T47D (cell line): ENCODE data around the gene MAST4.

Experiments used
- DNase-seq, 2 experiments: peaks; one replicate each; pipeline versions ENCODE4 v3.0.0 to v3.0.0-alpha.2; 2011 to 2012; ENCODE audit warnings: low read depth in 1 of 2, low spot score in 1 of 2
- JUND ChIP-seq: IDR thresholded peaks from 2 replicates; pipeline ENCODE4 v1.6.1; 2012; ENCODE audit warnings: low read depth
- in situ Hi-C: cut with HindIII; loops from 2 replicates; pipeline ENCODE4 v1.10.0; 2016; ENCODE audit warnings: low sequenced_read_pairs, low pct_unique_long_range_greater_than_20kb

The MAST4 gene

GRCh38 chr5:67066815-67067214 lies 470.6 kb downstream of the MAST4 start:
- TF ChIP-seq JUND, result no peak
- in situ Hi-C loops, result no loop called here
- no peak for DNase-seq

DNA sequence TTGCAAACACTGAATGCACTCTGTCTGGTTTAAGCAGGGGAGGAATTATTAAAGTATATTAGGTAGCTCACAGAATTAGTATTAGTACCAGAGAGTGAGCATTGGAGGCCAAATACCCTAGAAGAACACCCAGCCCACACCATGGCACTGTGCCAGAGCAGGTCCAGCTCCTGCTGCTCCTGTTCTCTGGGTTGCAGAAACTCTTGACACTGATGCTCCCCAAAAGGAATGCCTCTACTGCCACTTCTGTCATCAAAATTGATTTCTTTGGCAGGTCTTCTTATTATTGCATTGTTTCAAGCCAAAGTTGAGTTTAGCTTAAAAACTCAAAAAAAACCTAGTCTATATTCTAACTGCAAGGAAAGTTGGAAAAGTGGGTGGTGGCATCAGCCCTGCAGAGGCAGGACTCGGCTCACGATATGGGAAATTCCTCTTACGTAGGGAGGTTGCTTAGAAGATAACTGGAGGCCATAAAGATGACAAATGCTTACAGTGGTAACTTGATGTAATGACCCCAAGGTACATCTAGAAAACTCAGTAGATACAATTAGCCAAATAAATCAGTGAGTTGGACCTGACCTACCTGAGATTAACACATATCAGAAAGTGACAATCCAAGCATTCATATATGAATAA lies 477.0 kb downstream of the MAST4 start:
- in situ Hi-C loops, result no loop called here
- no peak for TF ChIP-seq JUND
- DNase-seq, result no peak

- no peak for TF ChIP-seq JUND
- in situ Hi-C loops, result no loop called here
- DNase-seq, result no peak
Observed at GRCh38 chr5:67077296-67077695, 481.1 kb downstream of the MAST4 start.

DNA sequence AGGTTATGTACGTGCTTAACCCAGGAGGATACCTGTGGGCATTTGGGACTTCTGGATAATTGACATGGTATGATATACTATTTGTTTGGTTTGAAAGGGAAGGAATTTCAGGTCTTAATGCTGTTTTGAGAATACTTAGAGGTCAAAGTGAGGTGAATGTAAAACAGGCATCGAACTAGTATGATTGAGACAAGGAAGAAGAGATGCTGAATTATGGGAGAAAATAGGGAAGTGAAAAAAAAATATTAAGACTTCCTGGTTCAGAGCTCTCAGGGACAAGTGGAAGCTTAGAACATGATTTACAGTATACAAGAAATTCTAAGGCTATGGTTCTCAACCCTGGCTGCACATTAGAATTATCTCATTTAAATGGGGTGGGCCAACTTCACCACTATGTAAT lies 485.1 kb downstream of the MAST4 start:
- in situ Hi-C loops, result no loop called here
- TF ChIP-seq JUND, result no peak
- no peak for DNase-seq

- in situ Hi-C loops, result no loop called here
- no peak for DNase-seq
- no peak for TF ChIP-seq JUND
Observed at GRCh38 chr5:67082941-67083340, 486.7 kb downstream of the MAST4 start.

- in situ Hi-C loops, result no loop called here
- no peak for DNase-seq
- no peak for TF ChIP-seq JUND
Observed at GRCh38 chr5:67085616-67086015, 489.4 kb downstream of the MAST4 start.

DNA sequence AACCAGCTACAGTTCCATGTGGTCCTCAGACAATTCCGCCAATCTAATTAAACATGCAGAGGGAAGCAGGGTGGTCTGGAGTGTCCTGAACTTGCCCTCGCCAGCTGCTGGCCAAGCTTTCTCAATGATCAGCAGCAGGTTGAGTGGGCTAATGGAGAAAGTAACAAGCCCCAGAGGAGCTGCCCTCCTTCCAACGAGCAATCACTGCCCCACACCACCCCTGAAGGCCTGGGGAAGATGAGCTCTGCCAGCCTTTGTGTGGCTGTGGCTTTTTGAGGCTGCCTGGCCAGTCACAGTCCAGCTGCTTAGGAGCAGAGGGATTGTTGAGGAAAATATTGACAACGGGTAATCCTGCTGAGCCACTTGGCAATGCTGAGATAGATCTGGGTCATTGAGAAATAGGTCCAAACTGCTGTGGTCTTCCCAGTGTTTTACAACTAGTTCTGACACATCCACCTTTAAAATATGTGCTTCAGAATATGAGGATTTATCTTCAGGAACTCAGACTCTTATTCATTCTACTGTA lies 493.1 kb downstream of the MAST4 start:
- in situ Hi-C loops, result no loop called here
- no peak for DNase-seq
- TF ChIP-seq JUND, result no peak

DNA sequence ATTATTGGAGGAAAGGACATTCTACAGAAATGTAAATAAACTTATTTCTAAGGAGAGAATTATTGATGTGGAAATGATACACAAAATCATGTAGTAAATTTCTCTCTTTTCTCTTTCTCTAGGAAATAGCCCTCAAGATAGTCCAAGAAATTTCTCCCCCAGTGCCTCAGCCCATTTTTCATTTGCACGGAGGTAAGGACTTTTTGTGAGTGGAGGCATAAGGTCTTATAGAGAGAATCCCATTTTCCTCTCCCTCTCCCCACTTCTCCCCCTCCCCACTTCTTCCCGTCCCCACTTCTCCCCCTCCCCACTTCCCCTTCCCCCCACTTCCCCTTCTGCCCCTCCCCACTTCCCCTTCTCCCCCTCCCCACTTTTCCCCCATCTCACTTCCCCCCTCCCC lies 493.8 kb downstream of the MAST4 start:
- in situ Hi-C loops, result no loop called here

DNA sequence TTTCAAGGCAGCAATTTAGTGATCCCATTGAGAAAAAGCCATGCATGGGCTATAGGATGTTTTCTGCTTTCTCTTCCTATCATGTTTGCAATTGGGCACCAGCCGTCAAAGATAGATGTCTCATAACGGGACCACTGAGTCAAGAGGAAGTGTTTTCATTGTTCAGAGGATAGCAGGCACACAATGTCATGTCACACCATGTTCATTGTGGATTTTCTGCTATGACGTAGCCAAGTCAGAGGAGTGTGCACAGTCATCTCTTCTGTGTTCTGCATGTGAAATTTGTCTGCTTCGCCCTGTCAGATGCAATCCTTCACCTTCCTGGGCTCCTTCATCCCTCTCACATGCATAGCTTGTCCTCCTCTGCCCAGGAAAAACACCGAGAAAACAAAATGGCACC lies 494.4 kb downstream of the MAST4 start:
- no peak for DNase-seq
- in situ Hi-C loops, result no loop called here
- TF ChIP-seq JUND, result no peak

More for the DNA sequence above, 493.8 kb downstream of the MAST4 start:
- no peak for DNase-seq
- TF ChIP-seq JUND, result no peak

- peak in 1 of 2 experiments; percentile 74 for DNase-seq
- in situ Hi-C loops, result no loop called here
- no peak for TF ChIP-seq JUND
Observed at GRCh38 chr5:67092535-67092934, 496.3 kb downstream of the MAST4 start.

- in situ Hi-C loops, result no loop called here
- no peak for TF ChIP-seq JUND
- no peak for DNase-seq
Observed at GRCh38 chr5:67093279-67093678, 497.1 kb downstream of the MAST4 start.

DNA sequence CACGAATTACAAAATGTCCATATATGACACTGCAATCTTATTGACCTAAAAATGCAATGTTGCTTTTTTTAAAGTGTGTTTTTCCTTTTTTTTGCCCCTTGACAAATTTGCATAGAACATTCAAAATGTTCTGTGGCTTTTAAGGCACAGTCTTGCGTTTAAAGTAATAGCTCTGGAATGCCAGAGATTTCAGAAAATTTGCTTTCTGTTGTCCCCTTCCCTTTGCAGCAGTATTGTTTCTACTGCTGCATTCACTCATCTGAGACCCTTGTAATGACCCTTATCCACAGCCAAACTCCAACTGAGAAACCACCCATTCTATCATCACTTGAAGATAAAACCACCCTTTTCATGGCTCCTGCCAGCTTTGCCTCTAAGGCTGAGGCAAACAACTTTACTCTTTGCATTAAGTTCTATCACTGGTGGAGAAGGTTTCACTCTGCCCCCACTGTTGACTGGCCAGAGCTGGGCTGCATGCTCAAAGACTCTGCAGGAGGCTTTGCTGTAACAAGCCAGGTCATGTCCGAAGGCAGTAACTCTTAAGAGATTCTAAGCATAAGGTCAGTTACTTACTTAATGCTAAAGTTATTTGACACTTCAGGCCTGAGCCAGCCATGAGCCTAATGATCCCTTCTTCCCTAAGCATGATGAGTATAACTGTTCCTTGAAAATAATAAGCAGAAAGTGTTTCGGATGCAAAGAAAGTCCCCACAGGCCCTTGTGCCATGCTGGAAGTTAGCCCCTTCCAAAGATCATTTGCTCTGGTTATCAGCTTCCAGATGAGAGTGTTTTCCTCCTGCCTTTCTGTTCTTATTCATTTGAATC lies 498.5 kb downstream of the MAST4 start:
- no peak for TF ChIP-seq JUND
- in situ Hi-C loops, result no loop called here
- DNase-seq, result no peak
